Measurements from ENCODE around the gene TRIO. TPM values are rescaled to one million over a fixed set of nuclear protein-coding genes. Genes with fewer than 3 reads are reported as not detected.

Gene TRIO
- total RNA-seq, 1 experiment from 2014 or later: 99.8 TPM

DNA sequence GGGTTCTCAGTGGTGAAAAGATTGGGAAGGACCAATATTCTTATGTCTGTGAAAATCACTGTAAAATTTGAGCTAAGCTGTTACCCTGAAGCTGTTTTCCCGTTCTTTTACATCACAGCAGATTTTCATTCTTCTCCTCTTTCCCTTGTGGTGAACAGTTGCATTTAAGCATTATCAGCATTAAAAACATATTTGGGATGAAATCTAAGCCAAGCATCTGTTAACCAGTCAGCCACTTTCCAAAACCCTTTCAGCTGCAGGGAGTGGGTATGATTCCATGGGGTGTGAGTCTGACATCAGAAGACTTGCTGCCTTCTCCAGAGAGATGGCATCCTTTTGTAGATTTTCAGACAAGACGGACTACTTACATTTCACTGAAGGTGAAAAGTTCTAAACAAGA lies 97.2 kb downstream of the TRIO start:
- no peaks in the 10 kb centered on the region for H3K9me3 ChIP-seq (ENCODE audit: low read depth, low read length, poor library complexity, severe bottlenecking)
- intact Hi-C loops (cut with micrococcal nuclease; ENCODE audit: unreplicated experiment): no loop called here
- no TSS peak for BruUV-seq (replicated peaks)
- H3K27ac ChIP-seq (ENCODE audit: low read depth, low read length, poor library complexity, severe bottlenecking): no peak overlapping the region
- POLR2A ChIA-PET (ENCODE audit: low non-redundant PET): no interaction called here
- H3K4me1 ChIP-seq (ENCODE audit: insufficient read depth, low read length, poor library complexity, severe bottlenecking): peaks cover 57% of the 10 kb centered on the region
- DNase-seq (ENCODE audit: low spot score): no peak
- CTCF ChIA-PET: no interaction called here
- TF ChIP-seq EZH2 (IDR thresholded peaks at IDR 0.05; ENCODE audit: borderline replicate concordance, low read depth, low read length, poor library complexity, severe bottlenecking): no peak
- TF ChIP-seq, protein P1, sequence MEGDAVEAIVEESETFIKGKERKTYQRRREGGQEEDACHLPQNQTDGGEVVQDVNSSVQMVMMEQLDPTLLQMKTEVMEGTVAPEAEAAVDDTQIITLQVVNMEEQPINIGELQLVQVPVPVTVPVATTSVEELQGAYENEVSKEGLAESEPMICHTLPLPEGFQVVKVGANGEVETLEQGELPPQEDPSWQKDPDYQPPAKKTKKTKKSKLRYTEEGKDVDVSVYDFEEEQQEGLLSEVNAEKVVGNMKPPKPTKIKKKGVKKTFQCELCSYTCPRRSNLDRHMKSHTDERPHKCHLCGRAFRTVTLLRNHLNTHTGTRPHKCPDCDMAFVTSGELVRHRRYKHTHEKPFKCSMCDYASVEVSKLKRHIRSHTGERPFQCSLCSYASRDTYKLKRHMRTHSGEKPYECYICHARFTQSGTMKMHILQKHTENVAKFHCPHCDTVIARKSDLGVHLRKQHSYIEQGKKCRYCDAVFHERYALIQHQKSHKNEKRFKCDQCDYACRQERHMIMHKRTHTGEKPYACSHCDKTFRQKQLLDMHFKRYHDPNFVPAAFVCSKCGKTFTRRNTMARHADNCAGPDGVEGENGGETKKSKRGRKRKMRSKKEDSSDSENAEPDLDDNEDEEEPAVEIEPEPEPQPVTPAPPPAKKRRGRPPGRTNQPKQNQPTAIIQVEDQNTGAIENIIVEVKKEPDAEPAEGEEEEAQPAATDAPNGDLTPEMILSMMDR (conservative IDR thresholded peaks at IDR 0.05; ENCODE audit: low read depth, low read length): no peak
- H3K27me3 ChIP-seq (replicated peaks; ENCODE audit: insufficient read depth, low read depth, low read length, poor library complexity): no peaks in the 10 kb centered on the region
- H3K4me3 ChIP-seq (ENCODE audit: low read depth, low read length, poor library complexity, severe bottlenecking): no peak overlapping the region
- H3K36me3 ChIP-seq (ENCODE audit: insufficient read depth, low read length, poor library complexity, severe bottlenecking): no peaks in the 10 kb centered on the region

DNA sequence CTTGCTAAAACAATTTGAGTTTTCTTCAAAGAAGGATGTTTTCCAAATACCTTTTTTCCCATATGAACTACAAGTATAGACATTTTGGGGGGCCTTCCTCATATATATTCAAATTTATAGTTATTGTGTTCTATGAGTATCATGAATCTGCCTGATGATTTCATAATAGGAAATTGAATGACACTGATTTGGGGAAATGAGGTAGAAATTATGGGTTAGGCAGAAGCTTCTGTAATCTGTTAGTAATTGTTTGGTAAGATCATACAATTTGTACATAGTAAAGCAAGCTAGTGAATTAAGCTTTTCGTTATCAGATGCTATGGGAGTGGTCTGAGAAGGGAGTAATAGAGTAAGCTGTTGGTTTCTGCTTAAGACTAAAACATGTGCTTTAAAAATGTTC lies 98.0 kb downstream of the TRIO start:
- H3K4me3 ChIP-seq (ENCODE audit: low read depth, low read length, poor library complexity, severe bottlenecking): no peak overlapping the region
- H3K36me3 ChIP-seq (ENCODE audit: insufficient read depth, low read length, poor library complexity, severe bottlenecking): no peaks in the 10 kb centered on the region
- intact Hi-C loops (cut with micrococcal nuclease; ENCODE audit: unreplicated experiment): no loop called here
- H3K27ac ChIP-seq (ENCODE audit: low read depth, low read length, poor library complexity, severe bottlenecking): no peak overlapping the region
- peaks cover 58% of the 10 kb centered on the region for H3K4me1 ChIP-seq (ENCODE audit: insufficient read depth, low read length, poor library complexity, severe bottlenecking)
- no peaks in the 10 kb centered on the region for H3K9me3 ChIP-seq (ENCODE audit: low read depth, low read length, poor library complexity, severe bottlenecking)
- BruUV-seq (replicated peaks): no TSS peak
- no peak for DNase-seq (ENCODE audit: low spot score)
- ChIA-PET POLR2A (ENCODE audit: low non-redundant PET) (no interaction called here), CTCF (no interaction called here)
- no peaks in the 10 kb centered on the region for H3K27me3 ChIP-seq (replicated peaks; ENCODE audit: insufficient read depth, low read depth, low read length, poor library complexity)
- no peak for TF ChIP-seq EZH2 (IDR thresholded peaks at IDR 0.05; ENCODE audit: borderline replicate concordance, low read depth, low read length, poor library complexity, severe bottlenecking)
- TF ChIP-seq, protein P1 (conservative IDR thresholded peaks at IDR 0.05; ENCODE audit: low read depth, low read length): no peak

DNA sequence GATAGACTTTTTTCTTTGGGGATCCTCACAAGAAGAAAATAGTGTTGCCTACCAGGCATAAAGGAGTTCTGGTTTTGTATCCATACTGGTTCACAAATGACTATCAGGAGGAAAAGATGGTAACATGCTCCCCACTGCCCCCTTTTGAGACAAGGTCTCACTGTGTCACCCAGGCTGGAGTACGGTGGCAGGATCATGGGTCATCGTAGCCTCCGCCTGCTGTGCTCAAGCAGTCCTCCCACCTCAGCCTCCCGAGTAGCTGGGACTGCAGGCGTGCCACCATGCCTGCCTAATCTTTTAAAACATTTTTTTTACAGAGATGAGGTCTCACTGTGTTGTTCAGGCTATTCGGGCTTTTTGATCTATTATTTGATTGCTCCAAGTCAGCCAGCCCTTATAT lies 99.3 kb downstream of the TRIO start:
- H3K9me3 ChIP-seq (ENCODE audit: low read depth, low read length, poor library complexity, severe bottlenecking): no peaks in the 10 kb centered on the region
- ChIA-PET CTCF (no interaction called here), POLR2A (ENCODE audit: low non-redundant PET) (no interaction called here)

More for the DNA sequence above, 99.3 kb downstream of the TRIO start:
- intact Hi-C loops (cut with micrococcal nuclease; ENCODE audit: unreplicated experiment): no loop called here
- H3K36me3 ChIP-seq (ENCODE audit: insufficient read depth, low read length, poor library complexity, severe bottlenecking): no peaks in the 10 kb centered on the region
- H3K4me3 ChIP-seq (ENCODE audit: low read depth, low read length, poor library complexity, severe bottlenecking): no peak overlapping the region
- H3K4me1 ChIP-seq (ENCODE audit: insufficient read depth, low read length, poor library complexity, severe bottlenecking): peaks cover 55% of the 10 kb centered on the region
- H3K27me3 ChIP-seq (replicated peaks; ENCODE audit: insufficient read depth, low read depth, low read length, poor library complexity): no peaks in the 10 kb centered on the region
- DNase-seq (ENCODE audit: low spot score): no peak
- no peak overlapping the region for H3K27ac ChIP-seq (ENCODE audit: low read depth, low read length, poor library complexity, severe bottlenecking)
- TF ChIP-seq, protein P1 (conservative IDR thresholded peaks at IDR 0.05; ENCODE audit: low read depth, low read length): no peak
- TF ChIP-seq EZH2 (IDR thresholded peaks at IDR 0.05; ENCODE audit: borderline replicate concordance, low read depth, low read length, poor library complexity, severe bottlenecking): no peak
- no TSS peak for BruUV-seq (replicated peaks)

Data from A673 (cell line).